ENCODE measurements around the gene FRMD1. TPM values are rescaled to one million over a fixed set of nuclear protein-coding genes. Genes with fewer than 3 reads are reported as not detected.

The FRMD1 gene
- total RNA-seq, 1 experiment from 2014 or later: not detected

- intact Hi-C loops (cut with micrococcal nuclease): no loop called here
- no peak for ATAC-seq
- DNase-seq: no peak
- Histone ChIP-seq H3K27ac (ENCODE audit: low read length) (no peak overlapping the region), H3K36me3 (ENCODE audit: low read depth, low read length) (no peaks in the 10 kb centered on the region), H3K4me3 (ENCODE audit: low read length) (no peak overlapping the region), H3K27me3 (ENCODE audit: low read length) (no peaks in the 10 kb centered on the region), H3F3A (ENCODE audit: low read length, unreplicated experiment) (no peaks in the 10 kb centered on the region), H3K4me1 (ENCODE audit: insufficient read depth, low read length) (no peaks in the 10 kb centered on the region), H3K9me2 (replicated peaks; ENCODE audit: low read length) (no peaks in the 10 kb centered on the region), H3K9ac (ENCODE audit: low read length) (no peak overlapping the region), H3K9me3 (ENCODE audit: low read length) (no peaks in the 10 kb centered on the region), H2AFZ (ENCODE audit: low read length) (no peak overlapping the region), H3K79me2 (ENCODE audit: low read length) (no peaks in the 10 kb centered on the region), H3K4me2 (ENCODE audit: low read length) (no peak overlapping the region), H4K20me1 (ENCODE audit: low read length) (no peaks in the 10 kb centered on the region)
- no peak for TF ChIP-seq CTCF (conservative IDR thresholded peaks at IDR 0.05; ENCODE audit: low read depth, low read length)
- no peak for TF ChIP-seq EZH2 (IDR thresholded peaks at IDR 0.05; ENCODE audit: low read length, unreplicated experiment)
- TF ChIP-seq EZH2phosphoT487 (IDR thresholded peaks at IDR 0.05; ENCODE audit: borderline replicate concordance, low read length): no peak
- ChIA-PET POLR2A (ENCODE audit: unreplicated experiment) (no interaction called here), CTCF (no interaction called here)
- no TSS peak for BruUV-seq (replicated peaks)
Observed at GRCh38 chr6:168095716-168096250, 16.8 kb upstream of the FRMD1 start.

GRCh38 chr6:168095171-168095691 is 16.2 kb upstream of the FRMD1 start:
- no peaks in the 10 kb centered on the region for H3K9me3 ChIP-seq (ENCODE audit: low read length)
- H3K9ac ChIP-seq (ENCODE audit: low read length): no peak overlapping the region
- no peaks in the 10 kb centered on the region for H4K20me1 ChIP-seq (ENCODE audit: low read length)
- H3K27ac ChIP-seq (ENCODE audit: low read length): no peak overlapping the region
- BruUV-seq (replicated peaks): no TSS peak
- ATAC-seq (no peak), DNase-seq (no peak)
- intact Hi-C loops (cut with micrococcal nuclease): no loop called here
- H3F3A ChIP-seq (ENCODE audit: low read length, unreplicated experiment): no peaks in the 10 kb centered on the region
- H3K27me3 ChIP-seq (ENCODE audit: low read length): 0 out of 2 replicates have a peak, but pooled peaks cover 3% of the 10 kb centered on the region
- no peak overlapping the region for H3K4me3 ChIP-seq (ENCODE audit: low read length)
- H3K4me2 ChIP-seq (ENCODE audit: low read length): no peak overlapping the region
- ChIA-PET POLR2A (ENCODE audit: unreplicated experiment) (no interaction called here), CTCF (no interaction called here)
- TF ChIP-seq EZH2phosphoT487 (IDR thresholded peaks at IDR 0.05; ENCODE audit: borderline replicate concordance, low read length) (no peak), EZH2 (IDR thresholded peaks at IDR 0.05; ENCODE audit: low read length, unreplicated experiment) (no peak), CTCF (conservative IDR thresholded peaks at IDR 0.05; ENCODE audit: low read depth, low read length) (no peak)
- no peak overlapping the region for H2AFZ ChIP-seq (ENCODE audit: low read length)
- no peaks in the 10 kb centered on the region for H3K79me2 ChIP-seq (ENCODE audit: low read length)
- H3K36me3 ChIP-seq (ENCODE audit: low read depth, low read length): no peaks in the 10 kb centered on the region
- H3K4me1 ChIP-seq (ENCODE audit: insufficient read depth, low read length): no peaks in the 10 kb centered on the region
- no peaks in the 10 kb centered on the region for H3K9me2 ChIP-seq (replicated peaks; ENCODE audit: low read length)

GRCh38 chr6:168093634-168094033 is 14.6 kb upstream of the FRMD1 start:
- intact Hi-C loops (cut with micrococcal nuclease): no loop called here
- H2AFZ ChIP-seq (ENCODE audit: low read length): no peak overlapping the region
- CTCF ChIA-PET: no interaction called here
- H3K27ac ChIP-seq (ENCODE audit: low read length): no peak overlapping the region
- H3K4me3 ChIP-seq (ENCODE audit: low read length): no peak overlapping the region
- POLR2A ChIA-PET (ENCODE audit: unreplicated experiment): no interaction called here
- TF ChIP-seq EZH2phosphoT487 (IDR thresholded peaks at IDR 0.05; ENCODE audit: borderline replicate concordance, low read length): no peak
- no peak for TF ChIP-seq CTCF (conservative IDR thresholded peaks at IDR 0.05; ENCODE audit: low read depth, low read length)
- no peak for TF ChIP-seq EZH2 (IDR thresholded peaks at IDR 0.05; ENCODE audit: low read length, unreplicated experiment)
- no peaks in the 10 kb centered on the region for H3K79me2 ChIP-seq (ENCODE audit: low read length)
- H3K9ac ChIP-seq (ENCODE audit: low read length): no peak overlapping the region
- no peaks in the 10 kb centered on the region for H3K9me2 ChIP-seq (replicated peaks; ENCODE audit: low read length)
- no peaks in the 10 kb centered on the region for H3K4me1 ChIP-seq (ENCODE audit: insufficient read depth, low read length)
- no peaks in the 10 kb centered on the region for H3K9me3 ChIP-seq (ENCODE audit: low read length)
- 0 out of 2 replicates have a peak, but pooled peaks cover 7% of the 10 kb centered on the region for H3K27me3 ChIP-seq (ENCODE audit: low read length)
- H3K36me3 ChIP-seq (ENCODE audit: low read depth, low read length): no peaks in the 10 kb centered on the region
- H4K20me1 ChIP-seq (ENCODE audit: low read length): no peaks in the 10 kb centered on the region
- H3K4me2 ChIP-seq (ENCODE audit: low read length): no peak overlapping the region
- DNase-seq (no peak), ATAC-seq (no peak)
- no peaks in the 10 kb centered on the region for H3F3A ChIP-seq (ENCODE audit: low read length, unreplicated experiment)
- BruUV-seq (replicated peaks): no TSS peak
